Measurements from ENCODE around the gene NUDT3. TPM values are rescaled to one million over a fixed set of nuclear protein-coding genes. Genes with fewer than 3 reads are reported as not detected.
"Not testable (repeated sequence)": the region's sequence is repeated elsewhere in the genome, so short reads cannot be mapped to it uniquely, and the experiment has no call there.

NUDT3 gene
- polyA plus RNA-seq, 1 of the 3 experiments (the other 2 are of a cell fraction) = 11.9 TPM

DNA sequence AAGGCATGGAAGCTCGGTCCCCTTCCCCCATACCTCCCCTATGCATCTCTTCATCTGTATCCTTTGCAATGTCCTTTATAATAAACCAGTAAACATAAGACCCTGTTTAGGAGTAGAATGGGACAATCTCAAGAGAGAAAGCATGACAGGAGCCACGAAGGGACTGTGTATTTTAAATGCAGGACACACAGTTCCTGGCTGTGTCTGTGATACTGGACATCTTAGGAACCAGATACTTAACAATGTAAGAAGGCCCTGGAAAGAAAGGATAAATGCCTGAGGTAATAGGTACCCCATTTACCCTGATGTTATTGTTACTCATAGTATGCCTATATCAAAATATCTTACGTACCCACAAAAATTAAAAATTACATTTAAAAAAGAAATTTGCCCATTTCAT, 36.6 kb downstream of the NUDT3 start:
- H3K79me2 ChIP-seq (ENCODE audit: insufficient read depth) = peaks cover 83% of the 10 kb centered on the region
- 89% methylated on average over 3 of the region's 3 CpGs for WGBS (ENCODE audit: low lambda C conversion rate)

DNA sequence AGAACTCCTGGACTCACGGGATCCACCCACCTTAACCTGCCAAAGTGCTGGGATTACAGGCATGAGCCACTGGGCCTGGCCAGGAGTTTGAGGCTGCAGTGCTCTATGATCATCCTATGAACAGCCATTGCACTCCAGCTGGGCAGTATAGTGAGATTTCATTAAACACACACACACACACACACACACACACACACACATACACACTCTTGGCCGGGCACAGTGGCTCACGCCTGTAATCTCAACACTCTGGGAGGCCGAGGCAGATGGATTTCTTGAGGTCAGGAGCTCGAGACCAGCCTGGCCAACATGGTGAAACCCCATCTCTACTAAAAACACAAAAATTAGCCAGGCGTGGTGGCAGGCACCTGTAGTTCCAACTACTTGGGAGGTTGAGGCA, 38.2 kb downstream of the NUDT3 start:
- H3K9ac ChIP-seq; DNase-seq; H3K36me3 ChIP-seq (replicated peaks in 1 of 2; ENCODE audit: control insufficient read depth in 1 of 2, insufficient read depth in 2 of 2, low read length in 1 of 2); H3F3A ChIP-seq (replicated peaks; ENCODE audit: insufficient read depth); POLR2A ChIA-PET; H3K4me2 ChIP-seq; H2AFZ ChIP-seq (ENCODE audit: low read depth); H3K27me3 ChIP-seq (ENCODE audit: insufficient read depth); H3K4me3 ChIP-seq (ENCODE audit: low read depth in 2 of 2, low read length in 1 of 2); H3K9me3 ChIP-seq; H3K27ac ChIP-seq (ENCODE audit: low read depth in 2 of 2, low read length in 1 of 2); H3K9me2 ChIP-seq: not testable (repeated sequence)
- 94% methylated on average over 5 of the region's 6 CpGs for WGBS (ENCODE audit: low lambda C conversion rate)
- CTCF ChIA-PET = interaction anchor here (1.2 kb wide), 1 partner anchor 61 kb away, joined by 3 read pairs; no protein-coding TSS in a partner anchor
- H4K20me1 ChIP-seq (ENCODE audit: insufficient read depth) = peaks cover 63% of the 10 kb centered on the region
- peaks cover 2 to 17% of the 10 kb centered on the region in 2 experiments; a peak in 3 of 4 replicates for H3K4me1 ChIP-seq (ENCODE audit: control insufficient read depth in 1 of 2, insufficient read depth in 2 of 2, low read depth in 1 of 2, low read length in 1 of 2)
- peaks cover 84% of the 10 kb centered on the region for H3K79me2 ChIP-seq (ENCODE audit: insufficient read depth)

More for the DNA sequence above, 36.6 kb downstream of the NUDT3 start:
- peaks cover 13% of the 10 kb centered on the region for H3F3A ChIP-seq (replicated peaks; ENCODE audit: insufficient read depth)
- no peak for DNase-seq
- H3K9ac ChIP-seq = no peak overlapping the region
- H3K4me3 ChIP-seq (ENCODE audit: low read depth in 2 of 2, low read length in 1 of 2) = no peak overlapping the region
- CTCF ChIA-PET = interaction anchor here (0.6 to 1.1 kb wide), 2 partner anchors 32 to 254 kb away, joined by 3 to 4 read pairs; no protein-coding TSS in a partner anchor
- no peaks in the 10 kb centered on the region for H3K27me3 ChIP-seq (ENCODE audit: insufficient read depth)
- H4K20me1 ChIP-seq (ENCODE audit: insufficient read depth) = peaks cover 64% of the 10 kb centered on the region
- no peaks in the 10 kb centered on the region for H3K36me3 ChIP-seq (replicated peaks in 1 of 2; ENCODE audit: control insufficient read depth in 1 of 2, insufficient read depth in 2 of 2, low read length in 1 of 2)
- H3K4me2 ChIP-seq = no peak overlapping the region
- H3K9me2 ChIP-seq = no peaks in the 10 kb centered on the region
- H2AFZ ChIP-seq (ENCODE audit: low read depth) = no peak overlapping the region
- no peak overlapping the region for H3K27ac ChIP-seq (ENCODE audit: low read depth in 2 of 2, low read length in 1 of 2)
- POLR2A ChIA-PET = no interaction called here
- peaks cover 0 to 29% of the 10 kb centered on the region in 2 experiments; a peak in 2 of 4 replicates for H3K4me1 ChIP-seq (ENCODE audit: control insufficient read depth in 1 of 2, insufficient read depth in 2 of 2, low read depth in 1 of 2, low read length in 1 of 2)
- H3K9me3 ChIP-seq = no peaks in the 10 kb centered on the region
- TF ChIP-seq POLR2AphosphoS5 (IDR thresholded peaks at IDR 0.05; ENCODE audit: low read depth, low read length) (no peak), MXI1 (IDR thresholded peaks at IDR 0.05; ENCODE audit: low read depth, low read length) (no peak), ELF1 (IDR thresholded peaks at IDR 0.05) (no peak), TCF12 (IDR thresholded peaks at IDR 0.05) (no peak), GABPA (IDR thresholded peaks at IDR 0.05; ENCODE audit: low read depth) (no peak), REST (IDR thresholded peaks at IDR 0.05; ENCODE audit: low read depth, low read length) (no peak), FOXJ3 (CRISPR knock-in tag; IDR thresholded peaks at IDR 0.05) (no peak), FOXM1 (IDR thresholded peaks at IDR 0.05; ENCODE audit: low read depth) (no peak)

- H3K9me3 ChIP-seq; H3K27ac ChIP-seq (ENCODE audit: low read depth in 2 of 2, low read length in 1 of 2); CTCF ChIA-PET; DNase-seq; H3F3A ChIP-seq (replicated peaks; ENCODE audit: insufficient read depth); H3K4me2 ChIP-seq; POLR2A ChIA-PET; H2AFZ ChIP-seq (ENCODE audit: low read depth); H3K4me1 ChIP-seq (ENCODE audit: control insufficient read depth in 1 of 2, insufficient read depth in 2 of 2, low read depth in 1 of 2, low read length in 1 of 2); H3K9me2 ChIP-seq; H3K36me3 ChIP-seq (replicated peaks in 1 of 2; ENCODE audit: control insufficient read depth in 1 of 2, insufficient read depth in 2 of 2, low read length in 1 of 2); H3K4me3 ChIP-seq (ENCODE audit: low read depth in 2 of 2, low read length in 1 of 2); H3K27me3 ChIP-seq (ENCODE audit: insufficient read depth); H3K9ac ChIP-seq: not testable (repeated sequence)
- 94% methylated on average over 7 of the region's 7 CpGs for WGBS (ENCODE audit: low lambda C conversion rate)
- peaks cover 58% of the 10 kb centered on the region for H4K20me1 ChIP-seq (ENCODE audit: insufficient read depth)
- H3K79me2 ChIP-seq (ENCODE audit: insufficient read depth) = peaks cover 84% of the 10 kb centered on the region
These were observed 38.9 kb downstream of the NUDT3 start for GRCh38 chr6:34353530-34353929.
